ENCODE results near the gene ZNF212.

ZNF212 gene

GRCh38 chr7:149214020-149214720, 25.3 kb upstream of the ZNF212 start:
- TF ChIP-seq EZH2 (IDR thresholded peaks at IDR 0.05) (no peak), FOXP2 (optimal IDR thresholded peaks at IDR 0.05; ENCODE audit: control extremely low read depth, extremely low read length, insufficient read depth) (no peak), POLR2AphosphoS5 (IDR thresholded peaks at IDR 0.05; ENCODE audit: borderline replicate concordance, low read depth, low read length) (no peak)
- Histone ChIP-seq H3K9me3 (ENCODE audit: low read depth, low read length) (no peaks in the 10 kb centered on the region), H3K27ac (no peak overlapping the region), H3K9ac (ENCODE audit: insufficient read length) (no peak overlapping the region), H3K36me3 (ENCODE audit: insufficient read depth, low read length) (peaks cover 73% of the 10 kb centered on the region), H3K4me3 (no peak overlapping the region)
- no peak for DNase-seq (ENCODE audit: low read depth, low spot score)

- Histone ChIP-seq H3K9ac (ENCODE audit: insufficient read length) (no peak overlapping the region), H3K9me3 (ENCODE audit: low read depth, low read length) (no peaks in the 10 kb centered on the region), H3K27ac (no peak overlapping the region), H3K4me3 (no peak overlapping the region), H3K36me3 (ENCODE audit: insufficient read depth, low read length) (peaks cover 56% of the 10 kb centered on the region)
- no peak for DNase-seq (ENCODE audit: low read depth, low spot score)
- TF ChIP-seq EZH2 (IDR thresholded peaks at IDR 0.05) (no peak), POLR2AphosphoS5 (IDR thresholded peaks at IDR 0.05; ENCODE audit: borderline replicate concordance, low read depth, low read length) (no peak), FOXP2 (optimal IDR thresholded peaks at IDR 0.05; ENCODE audit: control extremely low read depth, extremely low read length, insufficient read depth) (no peak)
Measured at GRCh38 chr7:149216402-149216801, 23.0 kb upstream of the ZNF212 start.

- H3K36me3 ChIP-seq (ENCODE audit: insufficient read depth, low read length), result peaks cover 47% of the 10 kb centered on the region
- H3K27ac ChIP-seq, result no peak overlapping the region
- H3K4me3 ChIP-seq, result no peak overlapping the region
- TF ChIP-seq POLR2AphosphoS5 (IDR thresholded peaks at IDR 0.05; ENCODE audit: borderline replicate concordance, low read depth, low read length) (no peak), EZH2 (IDR thresholded peaks at IDR 0.05) (no peak), FOXP2 (optimal IDR thresholded peaks at IDR 0.05; ENCODE audit: control extremely low read depth, extremely low read length, insufficient read depth) (no peak)
- DNase-seq (ENCODE audit: low read depth, low spot score), result no peak
- no peaks in the 10 kb centered on the region for H3K9me3 ChIP-seq (ENCODE audit: low read depth, low read length)
- H3K9ac ChIP-seq (ENCODE audit: insufficient read length), result no peak overlapping the region
Measured at GRCh38 chr7:149217570-149217969, 21.9 kb upstream of the ZNF212 start.

GRCh38 chr7:149218469-149219420, 20.7 kb upstream of the ZNF212 start:
- no peaks in the 10 kb centered on the region for H3K9me3 ChIP-seq (ENCODE audit: low read depth, low read length)
- no peak overlapping the region for H3K4me3 ChIP-seq
- H3K9ac ChIP-seq (ENCODE audit: insufficient read length), result no peak overlapping the region
- no peak for DNase-seq (ENCODE audit: low read depth, low spot score)
- H3K36me3 ChIP-seq (ENCODE audit: insufficient read depth, low read length), result peaks cover 35% of the 10 kb centered on the region
- TF ChIP-seq POLR2AphosphoS5 (IDR thresholded peaks at IDR 0.05; ENCODE audit: borderline replicate concordance, low read depth, low read length), result no peak
- no peak for TF ChIP-seq FOXP2 (optimal IDR thresholded peaks at IDR 0.05; ENCODE audit: control extremely low read depth, extremely low read length, insufficient read depth)
- no peak for TF ChIP-seq EZH2 (IDR thresholded peaks at IDR 0.05)
- H3K27ac ChIP-seq, result no peak overlapping the region

- TF ChIP-seq POLR2AphosphoS5 (IDR thresholded peaks at IDR 0.05; ENCODE audit: borderline replicate concordance, low read depth, low read length), result no peak
- H3K9ac ChIP-seq (ENCODE audit: insufficient read length), result no peak overlapping the region
- no peak overlapping the region for H3K4me3 ChIP-seq
- peaks cover 21% of the 10 kb centered on the region; the same call in 1 of the 2 replicates for H3K36me3 ChIP-seq (ENCODE audit: insufficient read depth, low read length)
- H3K27ac ChIP-seq, result 0 out of 2 replicates have a peak overlapping the region, but pooled peaks have one; percentile 54
- DNase-seq (ENCODE audit: low read depth, low spot score), result no peak
- no peaks in the 10 kb centered on the region for H3K9me3 ChIP-seq (ENCODE audit: low read depth, low read length)
Measured at GRCh38 chr7:149220534-149220933, 18.9 kb upstream of the ZNF212 start.

DNA sequence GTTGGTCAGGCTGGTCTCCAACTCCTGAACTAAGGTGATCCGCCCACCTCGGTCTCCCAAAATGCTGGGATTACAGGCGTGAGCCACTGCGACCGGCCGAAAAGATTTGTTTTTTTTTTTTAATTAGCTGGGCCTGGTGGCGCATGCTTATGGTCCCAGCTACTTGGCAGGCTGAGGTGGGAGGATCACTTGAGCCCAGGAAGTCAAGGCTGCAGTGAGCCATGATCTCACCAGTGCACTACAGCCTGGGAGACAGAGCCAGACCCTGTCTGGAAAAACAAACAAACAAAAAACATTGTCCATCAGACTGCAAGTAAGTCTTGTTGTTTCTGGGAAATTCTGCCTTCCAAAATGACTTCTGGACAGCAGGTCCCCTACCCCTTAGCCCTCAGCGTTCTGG, 16.3 kb upstream of the ZNF212 start:
- Histone ChIP-seq H3K36me3 (ENCODE audit: insufficient read depth, low read length) (peaks cover 8% of the 10 kb centered on the region; the same call in 1 of the 2 replicates), H3K9ac (ENCODE audit: insufficient read length) (no peak overlapping the region), H3K27ac (no peak overlapping the region), H3K4me3 (no peak overlapping the region), H3K9me3 (ENCODE audit: low read depth, low read length) (no peaks in the 10 kb centered on the region)
- TF ChIP-seq POLR2AphosphoS5 (IDR thresholded peaks at IDR 0.05; ENCODE audit: borderline replicate concordance, low read depth, low read length) (no peak), FOXP2 (optimal IDR thresholded peaks at IDR 0.05; ENCODE audit: control extremely low read depth, extremely low read length, insufficient read depth) (no peak), EZH2 (IDR thresholded peaks at IDR 0.05) (no peak)
- no peak for DNase-seq (ENCODE audit: low read depth, low spot score)

DNA sequence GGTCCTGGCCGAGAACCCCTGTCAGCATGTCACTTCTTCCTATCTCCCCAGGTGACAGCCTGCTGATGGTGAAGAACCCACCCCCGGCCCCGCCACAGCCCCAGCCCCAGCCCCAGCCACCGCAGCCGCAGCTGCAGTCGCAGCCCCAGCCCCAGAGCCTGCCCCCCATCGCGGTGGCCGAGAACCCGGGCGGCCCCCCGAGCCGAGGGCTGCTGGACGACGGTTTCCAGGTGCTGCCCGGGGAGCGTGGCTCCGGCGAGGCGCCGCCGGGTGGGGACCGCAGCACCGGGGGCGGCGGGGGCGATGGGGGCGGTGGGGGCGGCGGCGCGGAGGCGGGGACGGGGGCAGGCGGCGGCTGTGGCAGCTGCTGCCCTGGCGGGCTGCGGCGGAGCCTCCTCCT, 15.7 kb upstream of the ZNF212 start:
- Histone ChIP-seq H3K36me3 (ENCODE audit: insufficient read depth, low read length) (peaks cover 5% of the 10 kb centered on the region; the same call in 1 of the 2 replicates), H3K9ac (ENCODE audit: insufficient read length) (no peak overlapping the region), H3K27ac (no peak overlapping the region), H3K4me3 (no peak overlapping the region), H3K9me3 (ENCODE audit: low read depth, low read length) (no peaks in the 10 kb centered on the region)
- TF ChIP-seq EZH2 (IDR thresholded peaks at IDR 0.05), result no peak
- TF ChIP-seq POLR2AphosphoS5 (IDR thresholded peaks at IDR 0.05; ENCODE audit: borderline replicate concordance, low read depth, low read length), result no peak
- TF ChIP-seq FOXP2 (optimal IDR thresholded peaks at IDR 0.05; ENCODE audit: control extremely low read depth, extremely low read length, insufficient read depth), result no peak
- DNase-seq (ENCODE audit: low read depth, low spot score), result no peak

DNA sequence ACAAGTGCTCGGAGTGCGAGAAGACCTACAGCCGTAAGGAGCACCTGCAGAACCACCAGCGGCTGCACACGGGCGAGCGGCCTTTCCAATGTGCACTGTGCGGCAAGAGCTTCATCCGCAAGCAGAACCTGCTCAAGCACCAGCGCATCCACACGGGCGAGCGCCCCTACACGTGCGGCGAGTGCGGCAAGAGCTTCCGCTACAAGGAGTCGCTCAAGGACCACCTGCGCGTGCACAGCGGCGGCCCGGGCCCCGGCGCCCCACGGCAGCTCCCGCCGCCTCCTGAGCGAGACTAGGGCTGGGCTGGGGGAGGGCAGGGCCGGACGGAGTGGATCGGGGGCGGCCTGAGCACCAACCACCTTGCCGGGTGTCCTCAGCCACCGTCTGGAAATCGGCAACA, 15.1 kb upstream of the ZNF212 start:
- H3K9me3 ChIP-seq (ENCODE audit: low read depth, low read length), result no peaks in the 10 kb centered on the region
- no peak overlapping the region for H3K4me3 ChIP-seq
- no peak for DNase-seq (ENCODE audit: low read depth, low spot score)
- H3K9ac ChIP-seq (ENCODE audit: insufficient read length), result no peak overlapping the region
- H3K27ac ChIP-seq, result no peak overlapping the region
- TF ChIP-seq FOXP2 (optimal IDR thresholded peaks at IDR 0.05; ENCODE audit: control extremely low read depth, extremely low read length, insufficient read depth) (no peak), EZH2 (IDR thresholded peaks at IDR 0.05) (no peak), POLR2AphosphoS5 (IDR thresholded peaks at IDR 0.05; ENCODE audit: borderline replicate concordance, low read depth, low read length) (no peak)
- H3K36me3 ChIP-seq (ENCODE audit: insufficient read depth, low read length), result no peaks in the 10 kb centered on the region; the same call in 1 of the 2 replicates
